IMR-90 (cell line): ENCODE measurements around the gene DAGLA. TPM values are rescaled to one million over a fixed set of nuclear protein-coding genes. Genes with fewer than 3 reads are reported as not detected.

Experiments
- ATAC-seq: fragments of 200-7000 bp; cut with Tn5 transposase; 2 replicates; pipeline ENCODE4 v1.9.1; 2020; ENCODE audit warnings: low read depth, mild to moderate bottlenecking, moderate library complexity
- BruUV-seq: library from RNA; stranded (reverse); fragments of 400-500 nt; replicated peaks from 2 replicates; lab custom pipeline; 2021; lab: Mats Ljungman, UMichigan
- CTCF ChIA-PET: fragments of 300-600 bp; formaldehyde crosslinking; extraction: SDS; loops from one replicate; lab custom pipeline; 2021; ENCODE audit warnings: antibody characterized with exemption; lab: Yijun Ruan, JAX
- POLR2A ChIA-PET: fragments of 300-600 bp; sonication (Branson Sonifier 250); formaldehyde crosslinking; loops from one replicate; lab custom pipeline; 2022; ENCODE audit warnings: antibody characterized with exemption; ENCODE audit not compliant: unreplicated experiment; lab: Charles Lee
- DNase-seq: peaks from one replicate; pipeline ENCODE4 v3.0.0; 2013
- H2AFZ ChIP-seq: replicated peaks from 2 replicates; pipeline ENCODE3; 2013; ENCODE audit warnings: low read length, mild to moderate bottlenecking; ENCODE audit not compliant: poor library complexity
- H2AK5ac ChIP-seq: 2 replicates; pipeline ENCODE4 v1.6.1; 2013; ENCODE audit warnings: low read depth, low read length, inconsistent platforms
- H2AK9ac ChIP-seq: replicated peaks from 2 replicates; pipeline ENCODE3; 2013; ENCODE audit warnings: mild to moderate bottlenecking, low read depth, low read length, moderate library complexity; ENCODE audit not compliant: poor library complexity
- H2BK120ac ChIP-seq: 2 replicates; pipeline ENCODE4 v1.6.1; 2013; ENCODE audit warnings: low read depth, low read length, inconsistent platforms
- H2BK15ac ChIP-seq: 3 replicates; pipeline ENCODE4 v1.6.1; 2013; ENCODE audit warnings: low read depth, low read length, inconsistent platforms
- H2BK20ac ChIP-seq: 2 replicates; pipeline ENCODE4 v1.6.1; 2013; ENCODE audit warnings: low read depth, mild to moderate bottlenecking, inconsistent platforms, low read length, moderate library complexity
- H2BK5ac ChIP-seq: 2 replicates; pipeline ENCODE4 v1.6.1; 2013; ENCODE audit warnings: mild to moderate bottlenecking, low read depth, low read length, inconsistent platforms; ENCODE audit not compliant: poor library complexity, severe bottlenecking
- H3K14ac ChIP-seq: replicated peaks from 2 replicates; pipeline ENCODE4 v1.6.1; 2013; ENCODE audit warnings: low read depth, low read length, inconsistent platforms
- H3K18ac ChIP-seq: 2 replicates; pipeline ENCODE4 v1.6.1; 2013; ENCODE audit warnings: low read depth, low read length, control low read depth
- H3K23ac ChIP-seq: 2 replicates; pipeline ENCODE4 v1.6.1; 2013; ENCODE audit warnings: low read depth, low read length, inconsistent platforms
- H3K27ac ChIP-seq: 2 replicates; pipeline ENCODE4 v1.5.1; 2013; ENCODE audit warnings: mild to moderate bottlenecking, control low read depth, low read length; ENCODE audit not compliant: insufficient read depth
- H3K27me3 ChIP-seq: 2 replicates; pipeline ENCODE4 v1.6.1; 2013; ENCODE audit warnings: low read length; ENCODE audit not compliant: control insufficient read depth, insufficient read depth
- H3K36me3 ChIP-seq: 2 replicates; pipeline ENCODE4 v1.6.1; 2013; ENCODE audit warnings: low read length, mixed read lengths; ENCODE audit not compliant: control insufficient read depth, insufficient read depth
- H3K4ac ChIP-seq: 2 replicates; pipeline ENCODE4 v1.6.1; 2013; ENCODE audit warnings: low read depth, low read length, inconsistent platforms
- H3K4me1 ChIP-seq: 2 replicates; pipeline ENCODE4 v1.6.1; 2013; ENCODE audit warnings: low read length, mixed read lengths; ENCODE audit not compliant: control insufficient read depth, insufficient read depth
- H3K4me2 ChIP-seq: 2 replicates; pipeline ENCODE4 v1.6.1; 2013; ENCODE audit warnings: low read depth, mild to moderate bottlenecking, control low read depth, low read length, moderate library complexity
- H3K4me3 ChIP-seq: 2 replicates; pipeline ENCODE4 v1.5.1; 2013; ENCODE audit warnings: low read depth, mild to moderate bottlenecking, control low read depth, low read length, moderate library complexity; ENCODE audit not compliant: insufficient read depth
- H3K56ac ChIP-seq: 2 replicates; pipeline ENCODE4 v1.6.1; 2013; ENCODE audit warnings: low read length, inconsistent platforms; ENCODE audit not compliant: insufficient read depth; ENCODE audit errors: extremely low read depth
- H3K79me1 ChIP-seq, 2 experiments: 2 replicates each; pipeline ENCODE4 v1.6.1; 2013; ENCODE audit warnings: low read length in 2 of 2, inconsistent platforms in 1 of 2, low read depth in 1 of 2
- H3K9ac ChIP-seq: 2 replicates; pipeline ENCODE4 v1.6.1; 2013; ENCODE audit warnings: low read depth, low read length, control low read depth
- H3K9me1 ChIP-seq: 2 replicates; pipeline ENCODE4 v1.6.1; 2013; ENCODE audit warnings: low read length, inconsistent platforms; ENCODE audit not compliant: insufficient read depth
- H3K9me3 ChIP-seq: 2 replicates; pipeline ENCODE4 v1.6.1; 2013; ENCODE audit warnings: low read length; ENCODE audit not compliant: control insufficient read depth, insufficient read depth
- H4K20me1 ChIP-seq: 2 replicates; pipeline ENCODE4 v1.6.1; 2013; ENCODE audit warnings: low read length, inconsistent platforms; ENCODE audit not compliant: insufficient read depth
- H4K5ac ChIP-seq: 2 replicates; pipeline ENCODE4 v1.6.1; 2013; ENCODE audit warnings: mild to moderate bottlenecking, low read depth, low read length, control low read depth
- H4K8ac ChIP-seq, 2 experiments: 2 replicates each; pipeline ENCODE4 v1.6.1; 2013; ENCODE audit warnings: low read depth in 2 of 2, low read length in 2 of 2, control low read depth in 1 of 2, inconsistent platforms in 1 of 2
- H4K91ac ChIP-seq: 2 replicates; pipeline ENCODE4 v1.6.1; 2013; ENCODE audit warnings: low read depth, low read length, inconsistent platforms; ENCODE audit not compliant: insufficient read depth
- BHLHE40 ChIP-seq: fragments of 150-350 bp; IDR thresholded peaks from 2 replicates; pipeline ENCODE4 v1.6.1; 2016; ENCODE audit warnings: mild to moderate bottlenecking, low read depth, low read length
- CEBPB ChIP-seq: IDR thresholded peaks from 2 replicates; pipeline ENCODE4 v1.6.1; 2012; ENCODE audit warnings: low read depth, low read length, improper control_type of control experiment
- CHD1 ChIP-seq: IDR thresholded peaks from 2 replicates; pipeline ENCODE4 v1.6.1; 2012; ENCODE audit warnings: low read depth, low read length, improper control_type of control experiment
- CTCF ChIP-seq: conservative IDR thresholded peaks from 2 replicates; pipeline ENCODE4 v1.5.1; 2012; ENCODE audit warnings: mild to moderate bottlenecking, low read depth, low read length, improper control_type of control experiment
- ELK1 ChIP-seq: fragments of 150-350 bp; IDR thresholded peaks from 2 replicates; pipeline ENCODE4 v1.6.1; 2016; ENCODE audit warnings: low read depth, mild to moderate bottlenecking, low read length, moderate library complexity, borderline replicate concordance
- FOS ChIP-seq: fragments of 150-350 bp; IDR thresholded peaks from 2 replicates; pipeline ENCODE4 v1.6.1; 2016; ENCODE audit warnings: low read depth, low read length
- MAFK ChIP-seq: IDR thresholded peaks from 2 replicates; pipeline ENCODE4 v1.6.1; 2012; ENCODE audit warnings: low read depth, low read length, improper control_type of control experiment
- MAZ ChIP-seq: IDR thresholded peaks from 2 replicates; pipeline ENCODE4 v1.6.1; 2012; ENCODE audit warnings: low read depth, mild to moderate bottlenecking, low read length, improper control_type of control experiment, moderate library complexity, borderline replicate concordance
- MXI1 ChIP-seq: IDR thresholded peaks from 2 replicates; pipeline ENCODE4 v1.6.1; 2012; ENCODE audit warnings: low read depth, mild to moderate bottlenecking, low read length, moderate library complexity, borderline replicate concordance
- NFE2L2 ChIP-seq: fragments of 150-350 bp; IDR thresholded peaks from 2 replicates; pipeline ENCODE4 v1.6.1; 2016; ENCODE audit warnings: low read depth, mild to moderate bottlenecking, low read length
- POLR2A ChIP-seq: IDR thresholded peaks from 2 replicates; pipeline ENCODE4 v1.6.1; 2012; ENCODE audit warnings: mild to moderate bottlenecking, low read depth, low read length
- RAD21 ChIP-seq: IDR thresholded peaks from 2 replicates; pipeline ENCODE4 v1.6.1; 2012; ENCODE audit warnings: low read length, improper control_type of control experiment
- RCOR1 ChIP-seq: IDR thresholded peaks from 2 replicates; pipeline ENCODE4 v1.6.1; 2012; ENCODE audit warnings: mild to moderate bottlenecking, low read length, improper control_type of control experiment; ENCODE audit not compliant: insufficient replicate concordance
- RFX5 ChIP-seq: IDR thresholded peaks from 2 replicates; pipeline ENCODE4 v1.8.0; 2012; ENCODE audit warnings: low read depth, mild to moderate bottlenecking, low read length, moderate library complexity
- SMC3 ChIP-seq: fragments of 150-350 bp; IDR thresholded peaks from 2 replicates; pipeline ENCODE4 v1.6.1; 2016; ENCODE audit warnings: low read depth, mild to moderate bottlenecking, antibody characterized with exemption, low read length, moderate library complexity
- USF2 ChIP-seq: fragments of 150-350 bp; IDR thresholded peaks from 2 replicates; pipeline ENCODE4 v1.6.1; 2017; ENCODE audit warnings: mild to moderate bottlenecking, antibody characterized with exemption, low read length, low read depth
- WGBS, 2 experiments: methylation state at CpG; one replicate each; pipeline versions ENCODE4 v1.1.5 to v1.1.7; 2013; ENCODE audit warnings: missing lambda C conversion rate in 2 of 2; ENCODE audit not compliant: insufficient read length in 1 of 2; ENCODE audit errors: extremely low coverage in 2 of 2; 5-methylcytosine and 5-hydroxymethylcytosine counted together
- dilution Hi-C: fragments of 300-500 bp; cut with HindIII; formaldehyde crosslinking; loops from one replicate; pipeline ENCODE4 v1.14.3; 2018; ENCODE audit warnings: low sequenced_read_pairs; ENCODE audit not compliant: unreplicated experiment
- in situ Hi-C: fragments of 300-500 bp; cut with MboI; formaldehyde crosslinking; loops from 3 replicates; pipeline ENCODE4 v1.14.3; 2019; ENCODE audit warnings: low sequenced_read_pairs, inconsistent platforms, mixed read lengths
- intact Hi-C: fragments of 100-400 bp; cut with micrococcal nuclease; formaldehyde crosslinking; loops from 2 replicates; pipeline ENCODE4 v1.10.0; 2022
- polyA plus RNA-seq, 3 experiments: library from polyadenylated mRNA; depleted of rRNA; stranded (reverse); fragments of >200 nt; gene quantifications; 2 replicates each; pipeline ENCODE4 v1.2.3, GENCODE V29; 2012; ENCODE audit warnings: low replicate concordance in 1 of 3
- total RNA-seq: library from RNA; depleted of rRNA; stranded (reverse); fragments of >200 nt; gene quantifications from 2 replicates; pipeline ENCODE4 v1.2.3, GENCODE V29; 2012

The DAGLA gene
- total and polyA plus RNA-seq, 2 of the 4 experiments (the other 2 are of a cell fraction): 0.90 to 3.8 TPM

- TF ChIP-seq CTCF: no peak
- TF ChIP-seq MXI1: no peak
- no peak for TF ChIP-seq RFX5
- no peak for TF ChIP-seq MAZ
- TF ChIP-seq POLR2A: no peak
- no peak for TF ChIP-seq SMC3
- no peak for TF ChIP-seq USF2
- TF ChIP-seq RAD21: no peak
- no peak for TF ChIP-seq FOS
- no peak for TF ChIP-seq RCOR1
- TF ChIP-seq BHLHE40: no peak
- TF ChIP-seq MAFK: no peak
- no peak for TF ChIP-seq NFE2L2
- TF ChIP-seq CHD1: no peak
- no peak for TF ChIP-seq CEBPB
- TF ChIP-seq ELK1: no peak
- Histone ChIP-seq H2BK5ac (no peak overlapping the region), H2BK15ac (no peak overlapping the region), H3K23ac (no peak overlapping the region), H2BK120ac (no peak overlapping the region), H2AFZ (no peak overlapping the region), H3K14ac (no peak overlapping the region), H3K79me1 (no peaks in the 10 kb centered on the region), H4K91ac (no peak overlapping the region), H3K4me1 (peaks cover 10% of the 10 kb centered on the region), H3K27ac (no peak overlapping the region), H3K4ac (no peak overlapping the region), H3K27me3 (no peaks in the 10 kb centered on the region), H3K9me1 (no peaks in the 10 kb centered on the region), H2AK9ac (no peak overlapping the region), H4K20me1 (no peaks in the 10 kb centered on the region), H2AK5ac (no peak overlapping the region; the same call in 1 of the 2 replicates), H3K9ac (no peak overlapping the region), H3K4me2 (no peak overlapping the region), H3K4me3 (no peak overlapping the region), H3K9me3 (no peaks in the 10 kb centered on the region), H3K56ac (no peak overlapping the region), H4K8ac (no peak overlapping the region), H3K18ac (no peak overlapping the region), H4K5ac (no peak overlapping the region), H3K36me3 (no peaks in the 10 kb centered on the region), H2BK20ac (no peak overlapping the region)
- in situ Hi-C loops (no loop called here), intact Hi-C loops (no loop called here), dilution Hi-C loops (no loop called here)
- no TSS peak for BruUV-seq
- ATAC-seq (no peak), DNase-seq (no peak)
- WGBS, 2 experiments: 85% methylated on average over 17 of the region's 18 CpGs; no CpG with 5 or more reads in 1 of the 2 experiments
- ChIA-PET POLR2A (no interaction called here), CTCF (no interaction called here)
Observed at GRCh38 chr11:61773809-61774208, 93.6 kb downstream of the DAGLA start.
